Renal cortex interstitium (tissue), 3 donors: Measurements from ENCODE around the gene CTSF. TPM values are rescaled to one million over a fixed set of nuclear protein-coding genes. Genes with fewer than 3 reads are reported as not detected.

Experiments used
- polyA plus RNA-seq, 3 donors: library from polyadenylated mRNA; unstranded; fragments of 120-200 nt; gene quantifications; one replicate each; pipeline ENCODE4 v1.2.1, GENCODE V29; 2013; ENCODE audit not compliant: insufficient read length in 3 of 3

The CTSF gene
- polyA plus RNA-seq, 3 donors: 94.9 to 103 (median 98.6) TPM

Other genes with a start within 250 kb of the CTSF start
- gene RIN1, start 232.2 kb downstream of the CTSF start, polyA plus RNA-seq: 1 to 10 TPM; 1.9 to 3.6 (median 2.8) TPM
- 10 to 100 TPM; 27.0 to 35.4 (median 32.8) TPM for gene BRMS1, start 223.5 kb downstream of the CTSF start, polyA plus RNA-seq
- 10 to 100 TPM; 47.9 to 56.7 (median 51.3) TPM for gene B4GAT1, start 221.0 kb downstream of the CTSF start, polyA plus RNA-seq
- gene SLC29A2, start 196.8 kb downstream of the CTSF start, polyA plus RNA-seq: 10 to 100 TPM; 18.0 to 24.8 (median 22.0) TPM
- under 1 TPM; 0.09 to 0.50 (median 0.30) TPM for gene NPAS4, start 147.6 kb downstream of the CTSF start, polyA plus RNA-seq
- gene MRPL11, start 129.8 kb downstream of the CTSF start, polyA plus RNA-seq: 10 to 100 TPM; 68.5 to 82.4 (median 73.3) TPM
- gene PELI3, start 101.7 kb downstream of the CTSF start, polyA plus RNA-seq: 1 to 10 TPM; 4.1 to 6.3 (median 5.9) TPM
- 10 to 100 TPM; 20.0 to 26.1 (median 23.6) TPM for gene DPP3, start 88.2 kb downstream of the CTSF start, polyA plus RNA-seq
- 10 to 100 TPM; 71.3 to 92.4 (median 71.7) TPM for gene BBS1, start 58.0 kb downstream of the CTSF start, polyA plus RNA-seq
- 10 to 100 TPM in 1 of 3 donors, 1 to 10 TPM in 2; 6.3 to 10.6 (median 9.2) TPM for gene ZDHHC24, start 22.6 kb downstream of the CTSF start, polyA plus RNA-seq
- gene ACTN3, start 21.7 kb downstream of the CTSF start, polyA plus RNA-seq: under 1 TPM; 0.38 to 0.56 (median 0.49) TPM
- gene CCDC87, start 24.5 kb upstream of the CTSF start, polyA plus RNA-seq: under 1 TPM; 0.23 to 0.35 (median 0.26) TPM
- gene CCS, start 24.6 kb upstream of the CTSF start, polyA plus RNA-seq: 10 to 100 TPM; 37.4 to 75.3 (median 59.8) TPM
- gene RBM14, start 48.0 kb upstream of the CTSF start, polyA plus RNA-seq: 100 to 1,000 TPM in 1 of 3 donors, 10 to 100 TPM in 2; 73.3 to 104 (median 79.2) TPM
- 100 to 1,000 TPM; 227 to 261 (median 261) TPM for gene RBM4, start 70.1 kb upstream of the CTSF start, polyA plus RNA-seq
- gene RBM4B, start 109.3 kb upstream of the CTSF start, polyA plus RNA-seq: 10 to 100 TPM; 68.3 to 74.4 (median 68.9) TPM
- 10 to 100 TPM; 41.8 to 56.0 (median 54.1) TPM for gene SPTBN2, start 160.6 kb upstream of the CTSF start, polyA plus RNA-seq